NCI-H526 (cell line): Measurements from ENCODE around the gene PARVB.
A peak's percentile ranks its signal among the peaks of the same experiment; 100 is the strongest.

Source experiments
- DNase-seq, 2 experiments: peaks; one replicate each; lab custom pipeline; 2025; lab: John Stamatoyannopoulos, UW

Gene PARVB, protein sequence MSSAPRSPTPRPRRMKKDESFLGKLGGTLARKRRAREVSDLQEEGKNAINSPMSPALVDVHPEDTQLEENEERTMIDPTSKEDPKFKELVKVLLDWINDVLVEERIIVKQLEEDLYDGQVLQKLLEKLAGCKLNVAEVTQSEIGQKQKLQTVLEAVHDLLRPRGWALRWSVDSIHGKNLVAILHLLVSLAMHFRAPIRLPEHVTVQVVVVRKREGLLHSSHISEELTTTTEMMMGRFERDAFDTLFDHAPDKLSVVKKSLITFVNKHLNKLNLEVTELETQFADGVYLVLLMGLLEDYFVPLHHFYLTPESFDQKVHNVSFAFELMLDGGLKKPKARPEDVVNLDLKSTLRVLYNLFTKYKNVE

DNA sequence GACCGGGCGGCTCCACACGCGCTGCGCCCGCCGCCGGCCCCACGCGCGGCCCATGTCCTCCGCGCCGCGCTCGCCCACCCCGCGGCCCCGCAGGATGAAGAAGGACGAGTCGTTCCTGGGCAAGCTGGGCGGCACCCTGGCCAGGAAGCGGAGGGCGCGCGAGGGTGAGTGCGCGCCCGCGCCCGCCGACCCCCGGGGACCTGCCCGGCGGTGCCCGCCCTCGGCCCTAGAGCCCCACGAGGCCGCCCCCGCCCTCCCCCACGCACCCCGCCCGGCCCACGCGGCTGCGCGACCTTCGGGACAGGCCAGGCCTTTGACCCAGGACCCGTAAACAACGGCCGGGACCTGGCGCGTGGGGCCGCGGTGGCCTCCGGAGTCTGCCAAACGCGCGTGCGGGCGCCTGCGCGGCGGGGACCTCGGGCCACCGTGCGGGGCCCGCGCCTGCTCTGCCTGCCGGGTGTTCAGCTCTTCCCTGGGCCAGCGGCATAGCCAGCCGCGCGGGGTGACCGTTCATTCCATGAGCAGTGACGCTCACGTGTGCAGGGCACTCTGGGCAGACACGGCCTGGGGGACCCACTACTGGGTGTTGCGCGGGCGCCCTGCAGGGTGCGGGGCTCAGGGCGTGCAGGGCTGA is at the start of gene PARVB:
PARVB (plus strand) TSS at position 15 of the 634 bp plus-strand sequence; CDS start at position 53, 38 bp downstream.
- no peak for DNase-seq

DNA sequence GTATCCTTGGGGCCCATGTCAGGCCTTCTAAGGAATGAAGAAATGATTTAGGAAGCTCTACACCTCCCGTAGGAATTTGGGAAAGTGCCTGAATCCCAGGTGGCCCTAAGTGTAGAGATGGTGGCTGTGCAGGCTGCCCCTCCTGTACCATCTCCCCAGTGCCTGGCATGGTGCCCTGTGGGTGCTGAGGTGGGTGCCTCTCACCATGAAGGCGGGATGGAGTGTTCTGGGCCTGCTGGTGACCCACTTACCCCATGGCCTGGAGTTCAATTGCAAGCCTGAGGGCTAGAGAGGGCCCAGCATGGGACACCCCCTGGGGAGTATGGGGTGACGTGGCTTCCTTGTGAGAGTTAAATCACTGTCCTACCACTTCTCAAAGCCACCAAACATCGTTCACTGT is 49.1 kb upstream of the PARVB start:
- DNase-seq = no peak

DNA sequence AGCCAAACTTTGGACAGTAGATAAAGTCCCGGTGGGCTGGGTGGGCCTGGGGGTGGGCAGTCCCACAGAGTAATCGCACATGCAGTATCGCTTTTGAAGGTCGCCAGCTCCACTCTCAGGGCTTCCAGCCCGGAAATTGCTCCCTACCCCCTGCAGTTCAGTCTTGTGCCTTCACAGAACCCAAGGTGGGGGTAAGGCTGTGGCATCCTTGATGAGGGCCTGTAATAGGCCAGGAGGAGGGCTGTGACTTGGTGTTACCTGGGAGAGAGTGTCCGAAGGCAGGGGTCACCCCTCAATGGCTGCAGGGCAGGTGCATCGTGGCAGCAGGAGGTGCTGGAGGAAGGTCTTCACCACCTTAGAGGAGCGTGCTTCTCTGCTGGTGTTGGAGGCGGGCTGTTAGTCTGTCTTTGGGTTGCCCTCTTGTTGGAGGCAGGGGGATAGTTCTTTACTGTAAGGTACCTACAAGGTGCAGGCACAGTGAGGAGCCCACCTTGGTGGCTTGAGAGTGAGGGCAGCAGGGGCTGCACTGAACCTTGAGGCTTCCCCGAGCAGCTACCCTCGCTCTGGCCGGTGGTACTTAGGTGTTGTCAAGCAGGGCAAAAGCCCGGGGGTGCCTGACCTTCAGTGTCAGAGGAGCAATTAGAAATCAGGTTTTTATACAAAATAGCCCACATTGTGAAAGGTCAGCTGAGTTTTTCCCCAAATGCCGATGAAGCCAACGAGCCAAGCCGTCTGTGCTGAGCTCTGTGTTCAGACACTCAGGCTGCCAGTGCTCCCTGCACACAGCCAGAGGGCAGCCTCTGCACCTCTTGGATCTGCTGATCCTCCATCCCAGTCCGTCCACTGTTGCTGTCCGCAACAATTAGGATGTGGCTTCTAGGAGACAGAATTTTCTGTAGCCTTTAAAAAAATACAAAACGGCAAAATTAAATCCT is 47.0 kb upstream of the PARVB start:
- no peak for DNase-seq

DNA sequence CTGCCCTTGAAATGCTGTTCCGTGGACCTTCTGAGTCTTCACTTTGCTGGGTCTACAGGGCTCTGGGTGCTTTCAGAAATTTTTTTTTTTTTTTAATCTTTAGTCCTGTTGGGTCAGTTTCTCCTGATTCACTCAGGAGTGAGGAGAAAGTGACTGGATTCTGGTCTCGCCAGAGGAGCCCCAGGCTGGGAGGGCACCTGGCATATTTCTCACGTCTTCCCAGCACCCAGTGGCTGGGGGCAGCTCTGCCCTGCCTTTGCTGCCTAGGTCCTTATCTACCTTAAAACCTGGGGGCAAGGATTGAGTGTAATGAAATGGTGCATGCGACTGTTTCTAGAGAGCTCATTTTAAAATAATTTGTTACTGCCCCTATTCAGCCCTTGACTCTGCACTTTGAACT is 45.5 kb upstream of the PARVB start:
- no peak for DNase-seq

DNA sequence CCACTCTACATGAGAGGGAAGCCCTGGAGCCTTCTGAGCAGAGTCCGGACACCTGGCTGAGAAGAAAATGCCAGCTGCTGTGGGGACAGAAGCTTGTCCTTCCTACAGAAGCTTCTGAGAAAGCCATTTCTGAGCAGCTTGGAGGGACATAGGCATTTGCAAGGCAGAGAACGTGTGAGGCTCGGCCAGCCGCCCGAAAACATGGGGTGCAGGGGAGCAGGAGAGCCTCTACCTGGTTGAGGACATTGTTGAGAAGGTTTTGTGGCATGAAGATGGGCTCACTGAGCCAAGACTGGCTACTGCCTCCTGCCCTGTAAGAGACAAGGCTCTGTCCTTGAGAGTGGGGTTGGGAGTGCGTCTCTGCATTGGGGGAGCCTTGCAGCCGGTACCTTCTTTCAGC is 43.5 kb upstream of the PARVB start:
- no peak for DNase-seq

DNA sequence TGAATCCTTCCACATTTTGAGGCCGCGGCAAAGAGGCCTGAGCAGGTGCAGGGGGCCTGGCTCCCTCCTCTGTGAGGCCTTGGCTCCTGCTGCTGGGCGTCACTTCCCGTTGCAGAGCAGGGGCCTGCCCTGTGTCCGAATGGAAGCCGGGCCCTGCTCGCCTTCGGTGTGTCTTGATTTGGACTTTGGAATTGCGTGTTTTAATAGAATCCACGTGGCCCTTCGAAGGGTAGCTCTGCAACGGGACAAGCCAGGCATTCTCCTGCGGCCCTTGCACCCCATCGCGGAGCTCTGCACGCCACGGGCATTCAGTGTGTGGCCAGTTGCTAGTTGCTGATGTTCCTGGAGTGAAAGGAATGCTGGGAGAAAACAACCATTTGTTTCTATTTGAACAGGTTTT is 43.1 kb upstream of the PARVB start:
- no peak for DNase-seq

DNA sequence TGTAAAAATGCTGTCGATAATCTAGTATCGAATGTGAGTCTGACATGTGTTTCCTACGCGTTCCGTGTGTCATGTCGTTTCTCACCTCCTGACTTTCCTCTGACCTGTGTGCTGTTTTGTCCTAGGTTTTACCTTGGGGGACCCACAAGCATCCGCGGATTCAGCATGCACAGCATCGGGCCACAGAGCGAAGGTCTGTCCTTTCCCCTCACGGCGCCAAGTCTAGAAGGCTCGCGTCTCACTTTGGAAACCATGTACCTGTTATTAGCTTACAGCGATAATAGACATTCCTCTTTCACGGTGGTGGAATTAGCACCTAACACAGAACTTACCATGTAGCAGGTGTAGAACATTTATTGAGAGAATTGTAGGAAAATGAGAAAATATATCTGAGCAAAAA is 40.3 kb upstream of the PARVB start:
- no peak for DNase-seq

DNA sequence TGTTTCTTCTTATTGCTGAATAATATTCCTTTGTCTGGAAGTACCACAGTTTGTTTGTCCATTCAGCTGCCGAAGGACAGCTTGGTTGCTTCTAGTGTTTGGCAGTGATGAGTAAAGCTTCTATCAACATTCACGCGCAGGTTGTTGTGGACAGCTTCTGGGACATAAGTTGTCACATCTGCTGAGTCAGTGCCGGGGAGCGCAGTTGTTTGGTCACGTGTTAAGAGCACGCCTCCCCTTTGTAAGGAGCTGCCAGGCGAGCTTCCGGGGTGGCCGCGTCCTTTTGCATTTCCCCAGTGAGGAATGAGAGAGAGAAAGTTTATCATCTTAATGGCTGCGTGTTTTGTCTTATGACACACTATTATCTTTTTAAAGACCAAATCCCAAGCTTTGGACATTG is 38.6 kb upstream of the PARVB start:
- DNase-seq = no peak

DNA sequence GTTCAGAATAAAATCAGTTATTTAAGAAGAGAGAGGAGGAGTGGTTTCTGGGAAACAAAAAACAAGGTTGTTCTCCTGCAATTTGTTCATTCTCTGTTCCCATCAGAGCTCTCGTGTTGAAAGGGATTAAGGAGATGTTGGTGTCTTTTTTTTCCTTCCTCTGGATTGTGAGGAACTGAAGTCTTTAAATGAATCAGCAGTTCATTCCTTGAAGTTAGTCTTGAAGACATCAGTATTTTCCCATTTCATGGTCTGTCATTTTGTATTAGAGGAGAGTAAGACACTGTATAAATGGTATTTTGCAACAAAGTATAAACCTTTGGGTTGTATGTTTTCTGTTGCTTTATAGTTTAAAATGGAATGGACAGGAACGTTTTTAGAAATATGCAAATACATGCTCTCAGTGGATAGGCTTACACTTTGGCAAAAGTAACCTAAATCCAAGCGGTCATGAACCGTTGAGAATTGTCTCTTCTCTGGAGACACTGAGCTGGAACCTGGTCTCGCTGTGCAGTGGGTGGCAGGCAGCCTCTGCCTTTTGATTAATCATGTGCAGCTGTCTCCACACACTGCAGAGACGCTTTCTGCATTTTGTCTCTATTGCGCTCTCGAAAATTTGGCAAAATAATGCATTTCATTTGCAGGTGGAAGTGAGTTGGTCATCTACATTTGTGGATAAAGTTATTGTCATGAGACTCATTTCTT is 35.8 kb upstream of the PARVB start:
- DNase-seq = no peak

DNA sequence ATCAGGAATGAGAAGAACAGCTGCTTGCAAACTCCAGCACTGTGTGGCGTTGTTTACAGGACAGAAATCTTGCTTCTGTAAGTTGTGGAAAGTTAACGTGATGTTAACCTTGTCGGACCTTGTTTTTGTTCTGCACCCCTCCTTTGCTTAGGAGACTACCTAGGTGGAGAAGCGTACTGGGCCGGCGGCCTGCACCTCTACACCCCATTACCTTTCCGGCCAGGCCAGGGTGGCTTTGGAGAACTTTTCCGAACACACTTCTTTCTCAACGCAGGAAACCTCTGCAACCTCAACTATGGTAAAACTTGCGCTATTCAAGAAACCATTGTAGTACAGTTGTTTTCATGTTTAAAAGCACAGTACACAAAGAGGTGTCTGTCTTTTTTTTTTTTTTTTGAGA is 35.1 kb upstream of the PARVB start:
- no peak for DNase-seq

DNA sequence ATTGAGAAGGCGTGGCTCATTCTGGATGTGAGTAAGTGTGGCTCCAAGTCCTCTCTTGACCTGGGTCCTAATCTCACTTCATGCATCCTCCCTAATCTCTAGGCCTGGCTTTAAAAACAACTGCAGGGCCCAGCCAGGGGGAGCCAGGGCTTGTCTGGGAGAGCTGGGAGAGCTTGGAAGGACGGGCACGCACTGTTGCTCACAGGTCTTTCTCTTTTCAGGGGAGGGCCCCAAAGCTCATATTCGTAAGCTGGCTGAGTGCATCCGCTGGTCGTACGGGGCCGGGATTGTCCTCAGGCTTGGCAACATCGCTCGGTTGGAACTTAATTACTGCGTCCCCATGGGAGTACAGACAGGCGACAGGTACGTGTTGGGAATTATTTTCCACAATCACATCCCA is 34.1 kb upstream of the PARVB start:
- peak in 1 of 2 experiments; percentile 20 for DNase-seq

DNA sequence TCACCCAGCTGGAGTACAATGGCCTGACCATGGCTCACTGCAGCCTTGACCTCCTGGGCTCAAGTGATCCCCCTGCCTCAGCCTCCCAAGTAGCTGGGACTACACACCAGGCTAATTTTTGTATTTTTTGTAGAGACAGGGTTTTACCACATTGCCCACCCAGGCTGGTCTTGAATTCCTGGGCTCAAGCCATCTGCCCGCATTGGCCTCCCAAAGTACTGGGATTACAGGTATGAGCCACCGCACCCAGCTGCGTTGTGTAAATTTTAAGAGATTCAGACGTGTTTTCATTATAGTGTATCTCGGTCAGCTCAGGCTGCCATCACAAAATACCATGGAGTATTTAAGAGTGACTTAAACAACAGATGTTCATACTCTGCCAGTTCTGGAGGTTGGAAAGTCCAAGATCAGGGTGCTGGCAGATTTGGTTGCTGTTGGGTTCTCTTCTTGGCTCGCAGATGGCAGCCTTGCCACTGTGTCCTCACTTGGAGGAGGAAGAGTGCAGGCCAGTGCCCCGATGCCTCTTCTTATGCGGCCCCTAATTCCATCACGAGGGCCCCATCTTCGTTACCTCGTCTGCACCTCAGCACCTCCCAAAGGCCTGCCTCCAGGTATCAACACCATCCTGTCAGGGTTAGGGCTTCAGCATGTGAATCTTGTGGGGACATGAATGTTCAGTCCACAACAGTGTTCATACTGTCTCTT is 32.6 kb upstream of the PARVB start:
- DNase-seq = no peak

DNA sequence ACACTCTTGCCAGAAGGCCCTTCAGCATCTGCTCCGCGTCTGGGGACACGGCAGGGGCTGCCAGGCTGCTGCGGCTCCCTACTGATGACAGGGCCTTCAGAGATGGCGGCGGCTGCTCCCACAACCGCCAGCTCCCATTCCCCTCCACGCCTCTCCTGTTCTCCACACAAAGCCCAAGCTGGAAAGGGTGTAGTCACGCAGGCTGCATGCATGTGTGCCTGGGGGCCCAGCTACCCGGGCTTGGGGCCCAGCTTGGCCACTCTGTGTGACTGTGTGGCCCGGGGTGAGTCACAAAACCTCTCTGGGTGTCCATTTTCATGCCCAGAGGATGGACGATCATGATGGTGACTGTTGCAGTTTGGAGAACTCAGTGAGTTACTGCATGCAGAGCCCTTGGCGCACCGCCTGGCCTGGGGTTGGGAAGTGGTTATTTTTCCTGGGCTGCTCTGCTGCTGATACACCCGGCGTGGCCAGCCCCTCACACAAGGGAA is 31.7 kb upstream of the PARVB start:
- no peak for DNase-seq

DNA sequence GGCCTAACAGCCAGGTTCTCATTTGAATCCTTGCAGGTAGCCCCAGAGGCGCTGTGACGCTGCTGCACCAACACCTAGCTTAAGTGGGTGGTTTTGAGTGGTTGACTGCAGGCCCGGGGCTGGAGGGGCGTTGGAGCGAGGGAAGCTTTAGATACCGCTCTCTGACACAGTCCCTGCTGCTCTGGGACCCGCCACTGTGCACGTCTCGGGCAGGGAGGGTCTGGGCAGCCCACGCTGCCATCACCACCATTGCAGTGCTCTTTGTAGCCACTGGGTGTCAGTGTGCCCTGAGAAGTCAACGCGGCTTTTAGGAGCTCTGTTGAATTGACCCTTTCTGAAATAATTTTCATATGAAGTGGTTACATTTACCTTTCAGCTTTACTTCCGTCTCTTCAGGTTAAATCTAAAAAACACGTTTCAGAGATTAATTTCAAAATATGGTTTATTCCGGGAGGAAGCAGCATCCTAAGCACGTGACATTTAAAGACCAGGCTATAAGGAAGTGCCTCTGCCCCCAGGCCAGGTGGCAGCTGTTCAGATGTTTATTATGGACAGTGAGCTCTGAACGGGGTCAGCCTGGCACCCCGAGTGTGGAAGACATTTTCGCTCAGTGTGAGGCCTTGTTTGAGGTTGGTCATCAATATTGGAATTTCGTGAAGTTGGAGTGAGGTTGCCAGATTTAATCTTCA is 30.9 kb upstream of the PARVB start:
- peak in 1 of 2 experiments; percentile 65 for DNase-seq

DNA sequence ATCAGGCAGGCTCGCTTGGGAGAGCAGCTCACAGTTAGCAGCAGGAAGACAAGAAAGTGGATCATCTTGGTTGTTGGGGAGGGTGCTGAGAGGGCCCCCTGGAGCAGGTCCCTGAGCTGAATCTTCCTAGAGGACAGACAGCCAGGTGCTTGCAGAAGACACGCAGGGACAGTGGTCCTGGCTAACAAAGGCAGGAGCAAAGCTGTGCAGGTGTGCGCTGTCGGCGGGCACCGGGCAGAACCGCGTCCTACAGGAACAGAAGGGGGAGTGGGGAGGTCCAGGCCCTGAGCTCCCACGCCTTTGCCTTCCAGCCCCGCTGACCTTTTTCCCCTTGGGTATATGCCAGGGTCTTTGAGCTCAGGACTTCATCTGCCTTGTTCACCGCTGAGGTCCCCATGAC is 30.1 kb upstream of the PARVB start:
- DNase-seq = no peak

DNA sequence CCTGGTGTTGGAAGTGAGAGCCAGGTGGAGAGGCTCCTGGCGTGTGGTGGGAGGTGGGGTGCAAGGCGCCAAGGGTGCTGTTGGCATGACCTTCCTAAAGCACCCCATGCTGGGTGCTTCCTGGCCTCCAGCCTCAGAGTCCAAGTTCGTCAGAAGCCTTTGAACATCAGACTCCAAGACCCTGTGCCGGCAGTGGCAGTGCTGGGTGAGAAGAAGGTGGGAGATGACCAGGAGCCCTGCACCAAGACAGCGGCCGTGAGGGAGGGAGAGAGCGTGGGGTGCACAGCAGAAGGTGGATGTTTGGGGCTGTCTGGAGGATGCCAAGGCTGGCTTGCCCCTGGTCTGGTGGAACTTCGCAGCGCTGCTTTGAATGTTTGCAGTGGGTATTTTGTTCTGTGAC is 29.7 kb upstream of the PARVB start:
- DNase-seq = no peak

DNA sequence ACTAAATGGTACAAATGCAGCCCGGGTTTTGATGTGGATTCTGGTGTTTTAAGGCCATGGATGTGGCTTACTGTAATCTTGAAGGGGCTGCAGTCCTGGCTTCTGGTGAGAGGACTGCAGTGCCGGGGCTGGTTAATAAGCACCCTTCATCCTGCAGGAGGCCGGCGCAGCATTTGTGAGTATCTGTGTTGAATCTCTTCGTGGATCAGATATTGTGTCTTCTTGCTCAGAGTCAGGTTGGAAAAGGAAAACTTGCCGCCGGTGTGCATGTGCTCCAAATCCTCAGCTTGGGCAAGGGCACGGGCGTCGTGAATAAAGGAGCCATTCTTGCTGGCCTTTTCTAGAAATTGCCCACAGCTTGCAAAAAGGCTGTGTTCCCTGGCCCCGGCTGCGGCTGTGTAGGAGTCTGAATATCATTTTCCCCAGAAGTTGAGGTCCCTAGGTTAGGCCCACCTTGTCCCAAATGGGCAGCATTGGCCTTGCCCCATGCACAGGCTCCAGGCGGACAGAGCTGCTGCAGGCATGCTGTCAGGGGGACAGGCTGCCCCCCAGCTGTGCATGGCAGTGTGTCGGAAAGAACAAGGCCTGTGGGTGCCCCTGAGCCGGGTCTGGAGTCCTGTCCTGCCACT is 28.9 kb upstream of the PARVB start:
- no peak for DNase-seq

DNA sequence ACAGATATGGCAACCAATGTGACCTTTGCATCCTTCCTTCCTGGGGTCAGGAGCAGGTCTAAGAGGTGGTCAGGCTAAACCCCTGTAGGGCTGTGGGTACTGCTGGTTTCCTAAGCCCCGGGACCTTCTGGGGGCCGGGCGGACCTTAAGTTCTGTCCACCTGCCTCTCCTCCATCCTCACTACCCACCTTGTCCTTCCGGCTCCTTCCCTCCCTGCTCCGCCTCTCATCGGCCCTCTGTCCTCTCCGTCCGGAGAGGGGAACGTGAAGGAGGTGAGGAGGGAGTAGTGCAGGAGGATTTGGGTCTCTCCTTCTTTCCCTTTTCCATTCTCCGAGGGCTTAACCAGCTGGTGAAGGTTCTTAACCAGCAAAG is 28.3 kb upstream of the PARVB start:
- no peak for DNase-seq

DNA sequence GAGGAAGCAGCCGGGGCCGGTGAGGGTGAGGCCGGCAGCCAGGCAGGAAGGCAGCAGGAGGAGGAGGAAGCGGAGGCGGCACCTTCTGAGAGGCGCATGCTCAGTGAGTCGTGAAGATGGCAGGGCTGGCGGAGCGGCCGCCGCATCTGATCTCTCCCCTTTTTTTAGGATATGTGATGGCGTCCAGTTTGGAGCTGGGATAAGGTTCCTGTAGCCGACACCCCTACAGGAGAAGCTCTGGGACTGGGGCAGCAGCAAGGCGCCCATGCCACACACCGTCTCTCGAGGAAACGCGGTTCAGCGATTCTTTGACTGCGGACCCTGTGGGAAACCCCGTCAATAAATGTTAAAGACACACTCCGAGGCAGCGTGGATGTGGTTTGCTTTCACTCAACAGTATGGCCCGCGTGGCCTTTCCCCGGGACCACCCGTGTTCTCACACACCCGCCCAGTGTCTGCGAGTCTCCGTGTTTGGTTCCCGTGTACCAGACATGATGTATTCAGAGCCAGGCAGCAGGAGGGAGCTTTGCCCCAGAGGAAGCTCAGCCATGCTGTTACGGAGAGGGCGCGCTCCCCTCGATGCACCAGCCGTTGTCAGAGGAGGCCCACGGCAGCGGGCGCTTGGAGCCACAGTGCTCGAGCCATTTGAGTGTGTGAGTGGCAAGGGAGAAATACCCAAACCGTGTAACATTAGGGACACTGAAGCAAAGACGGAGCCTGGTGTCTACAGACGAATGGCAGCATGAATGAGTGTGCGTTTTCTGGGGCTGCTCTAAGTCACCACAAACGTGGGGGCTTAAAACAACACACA is 27.7 kb upstream of the PARVB start:
- no peak for DNase-seq

DNA sequence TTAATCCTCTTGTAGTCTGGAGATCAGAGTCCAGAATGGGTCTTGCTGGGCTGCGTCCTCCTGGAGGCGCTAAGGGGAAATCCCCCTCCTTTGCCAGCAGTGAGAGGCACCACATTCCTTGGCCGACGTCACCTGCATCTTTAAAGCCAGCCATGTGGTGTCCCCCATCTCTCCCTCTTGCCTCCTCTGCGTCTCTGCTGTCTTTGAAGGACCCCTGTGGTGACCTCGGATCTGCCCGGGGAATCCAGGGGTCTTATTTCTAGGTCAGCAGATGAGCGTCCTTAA is 27.2 kb upstream of the PARVB start:
- DNase-seq = no peak
